Testis (tissue), 2 donors: Measurements from ENCODE around the gene OR7G2.

Experiments
- CTCF ChIP-seq, 3 experiments: fragments of 450-650 bp in 2 of 3; fragments of 200-600 bp in 1 of 3; sonication (generic) in 1 of 3; IDR thresholded peaks; one replicate each; pipeline ENCODE4 v1.5.1; 2016 to 2019; ENCODE audit warnings: antibody characterized with exemption in 3 of 3, mild to moderate bottlenecking in 2 of 3, moderate library complexity in 1 of 3
- POLR2A ChIP-seq: fragments of 450-650 bp; IDR thresholded peaks from one replicate; pipeline ENCODE4 v1.6.1; 2017; ENCODE audit warnings: antibody characterized with exemption, mild to moderate bottlenecking, moderate library complexity

DNA sequence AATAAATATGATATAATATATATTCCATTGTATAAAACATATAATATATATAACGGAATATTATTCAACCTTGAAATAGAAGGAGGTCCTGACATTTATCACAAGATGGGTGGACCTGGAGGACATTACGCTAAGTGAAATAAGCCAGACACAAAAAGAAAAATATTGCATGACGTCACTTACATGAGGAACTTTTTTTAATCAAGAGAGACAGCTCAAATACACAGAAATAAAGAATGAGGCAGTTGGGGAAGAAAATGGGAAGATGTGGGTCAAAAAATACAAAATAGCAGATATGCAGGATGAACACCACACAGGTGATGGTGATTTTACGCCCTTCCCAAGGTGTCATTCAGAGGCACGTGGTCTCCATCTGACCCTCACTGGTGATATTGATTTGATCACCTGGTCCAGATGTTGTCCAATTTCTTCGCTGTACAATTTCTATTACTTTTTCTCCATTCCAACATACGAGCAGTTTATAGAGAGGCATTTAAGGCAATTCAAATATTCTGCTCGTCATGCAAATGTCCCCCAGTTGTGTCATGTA, 32.4 kb upstream of the OR7G2 start:
- TF ChIP-seq POLR2A (no peak), CTCF (IDR thresholded peaks at IDR 0.05) (no peak)
